Subcutaneous adipose tissue (tissue), 4 donors: Measurements from ENCODE around the gene PSMA6. TPM values are rescaled to one million over a fixed set of nuclear protein-coding genes. Genes with fewer than 3 reads are reported as not detected.

Experiments
- total RNA-seq, 4 donors: library from RNA; depleted of rRNA; stranded (reverse); fragments of >200 nt; gene quantifications; one replicate each; pipeline ENCODE4 v1.1.0, GENCODE V29; 2016
- TF ChIP-seq, protein P1 (sequence below): fragments of 450-650 bp; IDR thresholded peaks from one replicate; pipeline ENCODE4 v1.5.1; 2016; ENCODE audit warnings: low read depth, mild to moderate bottlenecking, control low read depth, antibody characterized with exemption, moderate library complexity

Gene PSMA6
- 100 to 1,000 TPM; 158 to 210 (median 166) TPM for total RNA-seq

DNA sequence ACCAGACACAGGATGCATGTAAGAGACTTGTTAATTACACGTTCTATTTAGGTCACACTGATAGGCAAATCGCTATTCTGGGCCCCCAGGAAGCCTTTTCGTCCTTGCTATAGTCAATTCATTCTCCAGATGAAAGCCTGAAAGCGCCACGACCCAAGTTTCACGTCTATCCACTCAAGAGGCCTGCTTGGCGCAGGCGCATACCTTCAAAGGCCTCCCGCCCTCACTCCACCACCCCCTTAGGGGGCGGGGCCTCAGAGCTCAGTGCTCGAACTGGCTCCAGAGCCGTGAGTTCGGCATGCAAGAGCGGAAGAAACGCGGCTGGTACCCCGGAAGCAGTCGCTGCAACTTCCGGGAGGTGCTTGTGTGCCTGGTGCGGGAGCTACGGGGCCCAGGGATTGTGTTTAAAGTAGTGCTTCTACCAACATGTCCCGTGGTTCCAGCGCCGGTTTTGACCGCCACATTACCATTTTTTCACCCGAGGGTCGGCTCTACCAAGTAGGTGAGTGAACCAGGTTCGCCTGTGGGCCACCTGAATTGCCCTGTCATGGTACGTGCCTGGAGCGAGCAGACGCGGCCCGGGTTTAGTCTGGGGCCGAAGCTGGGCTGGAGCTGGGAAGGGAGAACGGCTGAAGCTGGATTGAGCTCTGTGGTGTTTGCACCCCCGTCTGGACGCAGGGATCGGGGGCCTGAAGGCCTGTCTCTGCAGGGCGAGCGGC, at the start of gene PSMA6:
Gene PSMA6, plus strand, starts transcription at position 332 of the 719 bp plus-strand sequence. Its CDS starts 95 bp downstream, at position 427.
- TF ChIP-seq, protein P1, sequence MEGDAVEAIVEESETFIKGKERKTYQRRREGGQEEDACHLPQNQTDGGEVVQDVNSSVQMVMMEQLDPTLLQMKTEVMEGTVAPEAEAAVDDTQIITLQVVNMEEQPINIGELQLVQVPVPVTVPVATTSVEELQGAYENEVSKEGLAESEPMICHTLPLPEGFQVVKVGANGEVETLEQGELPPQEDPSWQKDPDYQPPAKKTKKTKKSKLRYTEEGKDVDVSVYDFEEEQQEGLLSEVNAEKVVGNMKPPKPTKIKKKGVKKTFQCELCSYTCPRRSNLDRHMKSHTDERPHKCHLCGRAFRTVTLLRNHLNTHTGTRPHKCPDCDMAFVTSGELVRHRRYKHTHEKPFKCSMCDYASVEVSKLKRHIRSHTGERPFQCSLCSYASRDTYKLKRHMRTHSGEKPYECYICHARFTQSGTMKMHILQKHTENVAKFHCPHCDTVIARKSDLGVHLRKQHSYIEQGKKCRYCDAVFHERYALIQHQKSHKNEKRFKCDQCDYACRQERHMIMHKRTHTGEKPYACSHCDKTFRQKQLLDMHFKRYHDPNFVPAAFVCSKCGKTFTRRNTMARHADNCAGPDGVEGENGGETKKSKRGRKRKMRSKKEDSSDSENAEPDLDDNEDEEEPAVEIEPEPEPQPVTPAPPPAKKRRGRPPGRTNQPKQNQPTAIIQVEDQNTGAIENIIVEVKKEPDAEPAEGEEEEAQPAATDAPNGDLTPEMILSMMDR = no peak

DNA sequence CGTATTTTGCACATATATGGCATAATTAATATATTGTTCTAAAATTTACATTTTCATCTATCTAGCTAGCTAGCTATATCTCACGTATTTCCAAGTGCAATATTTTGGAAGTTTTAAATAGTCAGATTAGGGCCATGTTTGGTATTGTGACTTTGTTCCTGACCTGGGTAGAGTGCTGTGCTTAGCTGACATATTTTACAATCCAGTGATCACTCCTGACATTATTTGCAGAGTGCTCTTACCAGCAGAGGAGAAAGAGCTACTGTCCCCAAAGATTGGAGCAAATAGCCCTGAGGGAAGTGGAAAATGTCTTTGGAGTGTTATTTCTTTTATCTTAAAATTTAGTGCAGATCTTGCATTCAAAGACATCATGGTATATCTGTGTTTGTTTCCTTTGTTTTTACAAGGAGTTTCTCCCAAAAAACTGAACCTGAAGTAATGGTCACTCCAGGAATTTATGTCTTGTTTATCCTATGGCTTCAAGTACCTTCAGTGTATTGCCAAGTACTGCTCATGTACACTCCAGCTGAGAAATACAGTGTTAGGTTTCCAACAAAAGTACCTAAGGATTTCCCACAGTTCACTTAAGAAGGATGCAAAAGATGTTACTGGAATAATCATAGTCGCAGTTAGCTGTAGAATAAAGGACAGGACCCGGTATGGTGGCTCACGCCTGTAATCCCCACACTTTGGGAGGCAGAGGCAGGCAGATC, 49.4 kb upstream of the PSMA6 start:
- TF ChIP-seq, protein P1 = no peak

DNA sequence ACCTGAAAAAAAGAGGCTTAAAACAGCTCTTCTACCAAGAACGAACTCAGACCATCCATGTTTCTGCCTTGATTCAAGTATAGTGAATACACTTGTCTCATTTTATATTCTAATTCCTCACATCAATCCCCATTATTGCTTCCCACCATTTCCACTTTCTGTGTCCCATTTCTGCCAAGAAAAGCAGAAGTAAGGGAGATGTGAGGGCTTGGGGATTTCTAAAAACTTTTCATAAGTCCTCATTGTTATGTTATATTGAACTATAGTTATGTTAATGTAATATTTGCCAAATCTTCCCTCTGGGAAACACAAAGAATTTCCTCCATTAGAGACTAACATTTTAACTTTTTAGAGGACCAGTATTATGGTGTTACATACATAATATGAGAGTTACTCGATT, 48.2 kb upstream of the PSMA6 start:
- TF ChIP-seq, protein P1 = no peak

DNA sequence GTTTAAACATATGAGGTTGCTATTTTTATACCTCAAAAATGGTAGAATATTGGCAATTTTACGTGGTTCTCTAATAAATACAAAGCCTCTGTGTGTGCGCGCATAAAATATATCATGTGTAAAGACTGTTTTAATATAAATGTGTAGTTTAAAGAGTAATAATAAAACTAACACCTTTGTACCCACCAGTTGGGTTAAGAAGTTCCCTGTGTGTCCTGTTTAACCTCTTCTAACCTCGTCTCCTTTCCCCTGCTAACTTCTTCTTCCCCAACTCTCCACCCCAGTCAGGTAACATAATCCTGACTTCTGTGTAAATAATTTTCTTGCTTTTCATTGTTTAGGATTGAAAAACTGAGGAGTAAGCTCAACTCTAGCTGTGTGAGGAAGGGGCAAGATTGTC, 47.6 kb upstream of the PSMA6 start:
- TF ChIP-seq, protein P1 = no peak

DNA sequence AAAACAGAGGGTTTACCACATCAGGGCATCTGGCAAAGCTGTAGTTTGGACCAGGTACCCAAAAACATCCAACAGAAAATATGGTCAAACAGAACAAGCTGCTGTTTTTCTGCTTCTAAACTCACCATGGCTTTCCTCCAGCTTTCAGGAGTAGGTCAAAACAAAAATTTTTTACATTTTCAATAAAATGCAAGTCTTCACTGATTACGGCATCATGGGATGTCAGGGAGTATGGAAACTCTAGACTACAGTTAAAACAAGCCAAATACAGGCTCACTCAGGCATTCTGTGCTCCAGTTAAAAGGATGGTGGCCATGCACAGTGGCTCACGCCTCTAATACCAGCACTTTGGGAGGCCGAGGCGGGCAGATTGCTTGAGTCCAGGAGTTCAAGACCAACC, 47.1 kb upstream of the PSMA6 start:
- TF ChIP-seq, protein P1 = no peak

DNA sequence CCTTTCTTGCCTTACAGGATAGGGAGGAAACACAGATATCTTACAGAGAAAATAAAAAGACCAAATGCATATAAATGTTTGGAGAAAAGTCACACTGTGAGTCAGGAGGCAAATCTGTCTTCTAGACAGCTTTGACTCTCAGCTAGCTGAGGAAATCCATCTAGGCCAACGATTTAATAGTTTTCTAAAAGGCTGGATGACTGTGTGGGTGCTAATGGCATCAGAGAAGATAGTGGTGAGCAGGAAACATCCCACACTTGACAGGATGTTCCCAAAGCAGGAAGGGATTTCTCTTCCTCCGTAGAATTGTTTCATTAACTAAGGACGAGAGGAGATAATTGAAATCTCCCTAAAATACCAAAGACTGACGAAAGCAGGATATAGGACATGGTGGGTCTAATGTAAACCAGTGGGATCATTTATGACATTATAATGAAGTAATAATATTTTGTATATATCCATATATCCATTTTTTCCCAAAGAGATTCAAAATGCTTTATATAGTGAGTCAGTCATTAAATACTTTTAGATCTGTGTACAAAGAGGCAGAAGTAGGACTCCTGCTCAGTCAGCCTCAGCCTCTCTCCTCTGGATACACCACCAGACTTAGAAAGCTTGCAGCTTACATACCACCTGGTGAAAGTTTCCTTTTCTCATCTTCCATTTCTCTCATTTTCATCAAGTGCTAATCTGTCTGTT, 44.3 kb upstream of the PSMA6 start:
- TF ChIP-seq, protein P1 = no peak

DNA sequence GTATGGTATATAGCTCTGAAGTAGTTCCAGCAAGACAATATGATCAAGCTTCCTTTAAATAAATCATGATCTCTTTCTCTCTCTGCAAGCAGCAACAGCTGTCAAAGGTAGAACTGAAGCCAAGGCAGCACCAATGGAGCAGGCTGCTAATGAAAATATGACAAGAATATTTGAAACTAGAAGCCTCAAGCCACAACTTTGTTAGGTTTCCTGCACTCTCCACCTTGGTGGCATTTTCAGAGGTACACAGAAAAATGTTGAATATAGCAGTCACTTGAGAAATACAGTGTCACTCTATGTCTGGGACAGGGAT, 43.8 kb upstream of the PSMA6 start:
- TF ChIP-seq, protein P1 = no peak
